ENCODE measurements around the gene ATP8A2.
A peak's percentile ranks its signal among the peaks of the same experiment; 100 is the strongest.
"Not testable (repeated sequence)": the region's sequence is repeated elsewhere in the genome, so short reads cannot be mapped to it uniquely, and the experiment has no call there.

ATP8A2 gene

GRCh38 chr13:26041444-26041843 is 669.7 kb downstream of the ATP8A2 start:
- no peak for DNase-seq (ENCODE audit: low read depth)

GRCh38 chr13:26042785-26043184 is 671.0 kb downstream of the ATP8A2 start:
- DNase-seq (ENCODE audit: low read depth): no peak

- DNase-seq (ENCODE audit: low read depth): no peak
These were observed 673.4 kb downstream of the ATP8A2 start for GRCh38 chr13:26045142-26045541.

- no peak for DNase-seq (ENCODE audit: low read depth)
These were observed 674.9 kb downstream of the ATP8A2 start for GRCh38 chr13:26046639-26047038.

GRCh38 chr13:26047040-26047439 is 675.3 kb downstream of the ATP8A2 start:
- DNase-seq (ENCODE audit: low read depth): no peak

- DNase-seq (ENCODE audit: low read depth): no peak
These were observed 677.0 kb downstream of the ATP8A2 start for GRCh38 chr13:26048741-26049140.

GRCh38 chr13:26050568-26051230 is 678.9 kb downstream of the ATP8A2 start:
- DNase-seq (ENCODE audit: low read depth): no peak

- DNase-seq (ENCODE audit: low read depth): no peak
These were observed 679.5 kb downstream of the ATP8A2 start for GRCh38 chr13:26051231-26051656.

- DNase-seq (ENCODE audit: low read depth): no peak
These were observed 680.0 kb downstream of the ATP8A2 start, which contains the start of gene SHISA2 for GRCh38 chr13:26051657-26052311. Gene SHISA2, minus strand, starts transcription at chr13:26052016. Its CDS starts 1,041 bp downstream, at chr13:26050975.

- DNase-seq (ENCODE audit: low read depth): no peak
These were observed 680.6 kb downstream of the ATP8A2 start for GRCh38 chr13:26052337-26052736.

- DNase-seq (ENCODE audit: low read depth): no peak
These were observed 681.7 kb downstream of the ATP8A2 start for GRCh38 chr13:26053418-26053980.

GRCh38 chr13:26054896-26055295 is 683.1 kb downstream of the ATP8A2 start:
- no peak for DNase-seq (ENCODE audit: low read depth)

- no peak for DNase-seq (ENCODE audit: low read depth)
These were observed 686.9 kb downstream of the ATP8A2 start for GRCh38 chr13:26058704-26059103.

GRCh38 chr13:26060357-26060756 is 688.6 kb downstream of the ATP8A2 start:
- no peak for DNase-seq (ENCODE audit: low read depth)

GRCh38 chr13:26061256-26061655 is 689.5 kb downstream of the ATP8A2 start:
- DNase-seq (ENCODE audit: low read depth): no peak

- no peak for DNase-seq (ENCODE audit: low read depth)
These were observed 690.2 kb downstream of the ATP8A2 start for GRCh38 chr13:26061947-26062346.

- DNase-seq (ENCODE audit: low read depth): peak; percentile 17
These were observed 691.2 kb downstream of the ATP8A2 start for GRCh38 chr13:26062853-26063444.

GRCh38 chr13:26066492-26066891 is 694.7 kb downstream of the ATP8A2 start:
- not testable (repeated sequence) for DNase-seq (ENCODE audit: low read depth)

- no peak for DNase-seq (ENCODE audit: low read depth)
These were observed 695.8 kb downstream of the ATP8A2 start for GRCh38 chr13:26067601-26068000.

GRCh38 chr13:26068372-26068771 is 696.6 kb downstream of the ATP8A2 start:
- DNase-seq (ENCODE audit: low read depth): not testable (repeated sequence)

- not testable (repeated sequence) for DNase-seq (ENCODE audit: low read depth)
These were observed 697.9 kb downstream of the ATP8A2 start for GRCh38 chr13:26069642-26070041.

GRCh38 chr13:26071691-26072090 is 699.9 kb downstream of the ATP8A2 start:
- DNase-seq (ENCODE audit: low read depth): no peak

- DNase-seq (ENCODE audit: low read depth): not testable (repeated sequence)
These were observed 700.6 kb downstream of the ATP8A2 start for GRCh38 chr13:26072335-26072734.

Data from GM04504 (cell line).